Thyroid gland (tissue), 4 donors: ENCODE data around the gene SEMA6A.

Experiments
- CTCF ChIP-seq, 6 experiments: fragments of 200-600 bp in 3 of 6; fragments of 450-650 bp in 3 of 6; sonication (generic) in 3 of 6; IDR thresholded peaks; one replicate each; pipeline ENCODE4 v1.5.1; 2016 to 2019; ENCODE audit warnings: antibody characterized with exemption in 6 of 6, mild to moderate bottlenecking in 2 of 6, inconsistent platforms in 1 of 6, moderate library complexity in 1 of 6
- POLR2A ChIP-seq, 2 donors: fragments of 450-650 bp; IDR thresholded peaks; one replicate each; pipeline ENCODE4 v1.6.1; 2017; ENCODE audit warnings: antibody characterized with exemption in 2 of 2, mild to moderate bottlenecking in 2 of 2, moderate library complexity in 1 of 2

DNA sequence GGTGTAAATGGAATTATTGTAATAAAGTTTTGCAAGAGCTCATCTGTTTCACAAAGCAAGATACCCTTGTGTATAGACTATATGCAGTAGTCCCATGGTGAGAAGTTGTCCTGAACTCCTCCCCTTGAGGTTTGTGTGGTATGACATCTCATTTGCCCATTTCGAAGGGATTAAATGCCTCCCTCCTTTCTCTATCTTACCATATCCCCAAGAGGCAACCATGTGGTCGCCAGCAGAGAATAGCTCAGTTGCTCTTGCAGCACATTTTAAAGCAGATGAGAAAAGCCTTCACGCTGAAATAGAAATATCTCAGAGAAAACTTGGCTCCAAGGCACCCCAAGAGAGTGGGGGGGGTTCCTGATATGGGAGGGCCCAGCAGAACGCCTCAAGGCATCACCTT lies 4.6 kb downstream of the SEMA6A start:
- TF ChIP-seq CTCF (IDR thresholded peaks at IDR 0.05), result no peak
- TF ChIP-seq POLR2A (IDR thresholded peaks at IDR 0.05), result no peak
